SK-N-MC (cell line): ENCODE results near the gene DSG2.

Experiments
- DNase-seq: peaks from one replicate; pipeline ENCODE4 v3.0.0-alpha.2; 2011; ENCODE audit warnings: low read depth, low spot score
- H3K27ac ChIP-seq: fragments of 200-600 bp; sonication (generic); 2 replicates; pipeline ENCODE4 v1.5.1; 2016; ENCODE audit warnings: mixed run types
- H3K36me3 ChIP-seq: fragments of 200-600 bp; sonication (generic); 2 replicates; pipeline ENCODE4 v1.6.1; 2017; ENCODE audit warnings: antibody characterized with exemption, low read length, mixed read lengths; ENCODE audit not compliant: insufficient read depth
- H3K4me3 ChIP-seq: fragments of 200-600 bp; sonication (generic); 2 replicates; pipeline ENCODE4 v1.5.1; 2016
- H3K9ac ChIP-seq: fragments of 200-600 bp; sonication (generic); 2 replicates; pipeline ENCODE4 v1.8.0; 2017; ENCODE audit warnings: mixed run types, mixed read lengths; ENCODE audit not compliant: insufficient read length
- H3K9me3 ChIP-seq: fragments of 200-600 bp; sonication (generic); 2 replicates; pipeline ENCODE4 v1.6.1; 2017; ENCODE audit warnings: low read depth, mild to moderate bottlenecking, antibody characterized with exemption, low read length, moderate library complexity, mixed read lengths
- EZH2 ChIP-seq: fragments of 200-600 bp; sonication (generic); IDR thresholded peaks from one replicate; pipeline ENCODE4 v1.6.1; 2017; ENCODE audit warnings: antibody characterized with exemption
- FOXP2 ChIP-seq: optimal IDR thresholded peaks from 2 replicates; pipeline ENCODE3; 2011; ENCODE audit warnings: mild to moderate bottlenecking, moderate library complexity; ENCODE audit not compliant: insufficient read depth; ENCODE audit errors: extremely low read length, control extremely low read depth
- POLR2AphosphoS5 ChIP-seq: IDR thresholded peaks from 2 replicates; pipeline ENCODE4 v1.6.1; 2012; ENCODE audit warnings: mild to moderate bottlenecking, low read depth, low read length, borderline replicate concordance

DSG2 gene

DNA sequence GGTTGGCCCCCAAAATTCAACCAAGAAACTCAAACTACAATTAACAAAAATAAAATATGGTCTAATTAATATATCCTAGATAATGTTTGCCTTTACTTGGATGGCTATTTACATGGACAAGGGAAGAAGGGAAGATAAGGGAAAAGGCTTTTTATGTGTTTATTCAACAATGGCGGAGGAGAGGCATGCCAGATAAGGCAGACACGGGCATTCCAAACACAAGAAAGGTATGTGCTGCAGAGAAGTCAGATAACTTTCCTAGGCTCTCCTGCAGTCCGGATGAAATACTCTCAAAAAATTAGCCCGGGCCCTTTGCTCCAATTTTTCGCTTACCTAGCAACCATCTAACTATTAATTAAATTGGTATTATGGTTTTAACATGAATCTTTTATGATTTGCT lies 88.6 kb downstream of the DSG2 start:
- no peak overlapping the region for H3K9ac ChIP-seq
- H3K9me3 ChIP-seq, result no peaks in the 10 kb centered on the region
- TF ChIP-seq POLR2AphosphoS5 (no peak), EZH2 (no peak), FOXP2 (no peak)
- H3K36me3 ChIP-seq, result no peaks in the 10 kb centered on the region
- H3K4me3 ChIP-seq, result no peak overlapping the region
- DNase-seq, result no peak
- H3K27ac ChIP-seq, result no peak overlapping the region

DNA sequence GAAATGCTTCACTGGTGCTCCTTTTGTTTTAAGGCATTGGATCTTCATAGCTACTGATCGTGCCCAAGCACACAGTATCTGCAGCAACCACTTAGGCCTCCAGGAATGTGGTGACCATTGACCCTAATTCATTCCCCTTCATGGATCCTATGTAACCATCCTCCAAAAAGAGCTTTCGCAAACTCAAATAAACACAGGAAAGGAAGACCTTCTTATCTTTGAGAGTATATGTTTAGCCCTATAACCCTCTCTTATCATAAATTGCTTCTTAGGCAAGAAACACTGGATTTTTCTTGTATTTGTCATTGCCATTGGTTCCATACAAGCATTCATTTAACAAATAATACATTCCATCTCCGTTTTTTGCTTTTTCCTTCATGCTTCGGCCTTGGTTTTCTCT lies 89.6 kb downstream of the DSG2 start:
- TF ChIP-seq POLR2AphosphoS5, result no peak
- no peak for TF ChIP-seq EZH2
- TF ChIP-seq FOXP2, result no peak
- DNase-seq, result no peak
- Histone ChIP-seq H3K36me3 (no peaks in the 10 kb centered on the region), H3K9ac (no peak overlapping the region), H3K9me3 (no peaks in the 10 kb centered on the region), H3K27ac (no peak overlapping the region), H3K4me3 (no peak overlapping the region)

DNA sequence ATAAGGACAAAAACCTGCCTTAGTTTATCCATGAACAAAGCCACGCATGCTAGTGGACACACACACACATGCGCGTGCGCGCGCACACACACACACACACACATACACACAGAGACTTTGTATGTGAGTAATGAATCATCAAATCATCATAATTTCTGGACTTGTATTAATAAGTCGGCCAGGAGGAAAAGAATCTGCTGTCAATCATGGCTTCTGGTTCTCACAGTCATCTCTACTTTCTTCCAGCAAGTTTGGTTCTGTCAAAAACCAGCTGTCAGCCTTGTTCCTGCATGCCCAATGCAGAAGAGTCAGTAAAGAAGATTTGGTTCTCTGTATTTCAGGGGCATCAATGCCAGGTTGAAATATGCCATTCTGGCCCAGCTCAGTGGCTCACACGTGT lies 92.6 kb downstream of the DSG2 start:
- no peak overlapping the region for H3K4me3 ChIP-seq
- H3K9me3 ChIP-seq, result no peaks in the 10 kb centered on the region
- H3K9ac ChIP-seq, result no peak overlapping the region
- no peaks in the 10 kb centered on the region for H3K36me3 ChIP-seq
- H3K27ac ChIP-seq, result no peak overlapping the region
- DNase-seq, result no peak
- TF ChIP-seq EZH2 (no peak), POLR2AphosphoS5 (no peak), FOXP2 (no peak)

DNA sequence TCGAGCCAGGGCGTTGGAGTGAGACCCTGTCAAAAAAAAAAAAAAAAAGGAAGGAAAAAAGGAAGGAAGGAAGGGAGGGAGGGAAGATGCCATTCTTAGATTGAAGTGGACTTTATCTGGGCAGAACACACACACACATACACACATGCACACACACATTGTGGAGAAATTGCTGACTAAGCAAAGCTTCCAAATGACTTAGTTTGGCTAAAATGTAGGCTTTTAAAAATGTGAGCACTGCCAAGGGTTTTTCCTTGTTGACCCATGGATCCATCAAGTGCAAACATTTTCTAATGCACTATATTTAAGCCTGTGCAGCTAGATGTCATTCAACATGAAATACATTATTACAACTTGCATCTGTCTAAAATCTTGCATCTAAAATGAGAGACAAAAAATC lies 93.1 kb downstream of the DSG2 start:
- no peak overlapping the region for H3K4me3 ChIP-seq
- H3K27ac ChIP-seq, result no peak overlapping the region
- no peaks in the 10 kb centered on the region for H3K9me3 ChIP-seq
- H3K9ac ChIP-seq, result no peak overlapping the region
- TF ChIP-seq EZH2, result no peak
- no peak for TF ChIP-seq POLR2AphosphoS5
- no peak for TF ChIP-seq FOXP2
- no peak for DNase-seq
- H3K36me3 ChIP-seq, result no peaks in the 10 kb centered on the region

DNA sequence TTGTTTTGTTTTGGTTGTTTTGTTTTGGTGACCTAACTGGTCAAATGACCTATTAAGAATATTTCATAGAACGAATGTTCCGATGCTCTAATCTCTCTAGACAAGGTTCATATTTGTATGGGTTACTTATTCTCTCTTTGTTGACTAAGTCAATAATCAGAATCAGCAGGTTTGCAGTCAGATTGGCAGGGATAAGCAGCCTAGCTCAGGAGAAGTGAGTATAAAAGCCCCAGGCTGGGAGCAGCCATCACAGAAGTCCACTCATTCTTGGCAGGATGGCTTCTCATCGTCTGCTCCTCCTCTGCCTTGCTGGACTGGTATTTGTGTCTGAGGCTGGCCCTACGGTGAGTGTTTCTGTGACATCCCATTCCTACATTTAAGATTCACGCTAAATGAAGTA lies 93.7 kb downstream of the DSG2 start, which contains the start of gene TTR:
TTR (plus strand) TSS at position 250 of the 400 bp plus-strand sequence; CDS start at position 276, 26 bp downstream.
- Histone ChIP-seq H3K36me3 (no peaks in the 10 kb centered on the region), H3K9ac (no peak within 1 kb of the TSS), H3K9me3 (no peaks in the 10 kb centered on the region), H3K27ac (no peak within 1 kb of the TSS), H3K4me3 (no peak within 1 kb of the TSS)
- DNase-seq, result no peak
- no peak for TF ChIP-seq EZH2
- no peak for TF ChIP-seq FOXP2
- no peak for TF ChIP-seq POLR2AphosphoS5

DNA sequence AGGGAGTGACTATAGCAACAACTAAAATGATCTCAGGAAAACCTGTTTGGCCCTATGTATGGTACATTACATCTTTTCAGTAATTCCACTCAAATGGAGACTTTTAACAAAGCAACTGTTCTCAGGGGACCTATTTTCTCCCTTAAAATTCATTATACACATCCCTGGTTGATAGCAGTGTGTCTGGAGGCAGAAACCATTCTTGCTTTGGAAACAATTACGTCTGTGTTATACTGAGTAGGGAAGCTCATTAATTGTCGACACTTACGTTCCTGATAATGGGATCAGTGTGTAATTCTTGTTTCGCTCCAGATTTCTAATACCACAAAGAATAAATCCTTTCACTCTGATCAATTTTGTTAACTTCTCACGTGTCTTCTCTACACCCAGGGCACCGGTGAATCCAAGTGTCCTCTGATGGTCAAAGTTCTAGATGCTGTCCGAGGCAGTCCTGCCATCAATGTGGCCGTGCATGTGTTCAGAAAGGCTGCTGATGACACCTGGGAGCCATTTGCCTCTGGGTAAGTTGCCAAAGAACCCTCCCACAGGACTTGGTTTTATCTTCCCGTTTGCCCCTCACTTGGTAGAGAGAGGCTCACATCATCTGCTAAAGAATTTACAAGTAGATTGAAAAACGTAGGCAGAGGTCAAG lies 94.7 kb downstream of the DSG2 start:
- H3K9me3 ChIP-seq, result no peaks in the 10 kb centered on the region
- H3K4me3 ChIP-seq, result no peak overlapping the region
- no peak overlapping the region for H3K27ac ChIP-seq
- H3K36me3 ChIP-seq, result no peaks in the 10 kb centered on the region
- DNase-seq, result no peak
- H3K9ac ChIP-seq, result no peak overlapping the region
- TF ChIP-seq FOXP2, result no peak
- no peak for TF ChIP-seq EZH2
- TF ChIP-seq POLR2AphosphoS5, result no peak

DNA sequence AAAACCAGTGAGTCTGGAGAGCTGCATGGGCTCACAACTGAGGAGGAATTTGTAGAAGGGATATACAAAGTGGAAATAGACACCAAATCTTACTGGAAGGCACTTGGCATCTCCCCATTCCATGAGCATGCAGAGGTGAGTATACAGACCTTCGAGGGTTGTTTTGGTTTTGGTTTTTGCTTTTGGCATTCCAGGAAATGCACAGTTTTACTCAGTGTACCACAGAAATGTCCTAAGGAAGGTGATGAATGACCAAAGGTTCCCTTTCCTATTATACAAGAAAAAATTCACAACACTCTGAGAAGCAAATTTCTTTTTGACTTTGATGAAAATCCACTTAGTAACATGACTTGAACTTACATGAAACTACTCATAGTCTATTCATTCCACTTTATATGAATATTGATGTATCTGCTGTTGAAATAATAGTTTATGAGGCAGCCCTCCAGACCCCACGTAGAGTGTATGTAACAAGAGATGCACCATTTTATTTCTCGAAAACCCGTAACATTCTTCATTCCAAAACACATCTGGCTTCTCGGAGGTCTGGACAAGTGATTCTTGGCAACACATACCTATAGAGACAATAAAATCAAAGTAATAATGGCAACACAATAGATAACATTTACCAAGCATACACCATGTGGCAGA lies 97.3 kb downstream of the DSG2 start:
- no peak overlapping the region for H3K9ac ChIP-seq
- no peak overlapping the region for H3K4me3 ChIP-seq
- no peak for TF ChIP-seq POLR2AphosphoS5
- H3K36me3 ChIP-seq, result no peaks in the 10 kb centered on the region
- H3K9me3 ChIP-seq, result no peaks in the 10 kb centered on the region
- no peak overlapping the region for H3K27ac ChIP-seq
- DNase-seq, result no peak

DNA sequence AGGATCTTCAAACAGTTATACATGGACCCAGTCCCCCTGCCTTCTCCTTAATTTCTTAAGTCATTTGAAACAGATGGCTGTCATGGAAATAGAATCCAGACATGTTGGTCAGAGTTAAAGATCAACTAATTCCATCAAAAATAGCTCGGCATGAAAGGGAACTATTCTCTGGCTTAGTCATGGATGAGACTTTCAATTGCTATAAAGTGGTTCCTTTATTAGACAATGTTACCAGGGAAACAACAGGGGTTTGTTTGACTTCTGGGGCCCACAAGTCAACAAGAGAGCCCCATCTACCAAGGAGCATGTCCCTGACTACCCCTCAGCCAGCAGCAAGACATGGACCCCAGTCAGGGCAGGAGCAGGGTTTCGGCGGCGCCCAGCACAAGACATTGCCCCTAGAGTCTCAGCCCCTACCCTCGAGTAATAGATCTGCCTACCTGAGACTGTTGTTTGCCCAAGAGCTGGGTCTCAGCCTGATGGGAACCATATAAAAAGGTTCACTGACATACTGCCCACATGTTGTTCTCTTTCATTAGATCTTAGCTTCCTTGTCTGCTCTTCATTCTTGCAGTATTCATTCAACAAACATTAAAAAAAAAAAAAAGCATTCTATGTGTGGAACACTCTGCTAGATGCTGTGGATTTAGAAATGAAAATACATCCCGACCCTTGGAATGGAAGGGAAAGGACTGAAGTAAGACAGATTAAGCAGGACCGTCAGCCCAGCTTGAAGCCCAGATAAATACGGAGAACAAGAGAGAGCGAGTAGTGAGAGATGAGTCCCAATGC lies 98.3 kb downstream of the DSG2 start:
- Histone ChIP-seq H3K9me3 (no peaks in the 10 kb centered on the region), H3K27ac (no peak overlapping the region), H3K4me3 (no peak overlapping the region), H3K36me3 (no peaks in the 10 kb centered on the region), H3K9ac (no peak overlapping the region)
- DNase-seq, result no peak
- TF ChIP-seq FOXP2, result no peak
- TF ChIP-seq EZH2, result no peak
- no peak for TF ChIP-seq POLR2AphosphoS5
